ENCODE measurements around the gene DTNA. TPM values are rescaled to one million over a fixed set of nuclear protein-coding genes. Genes with fewer than 3 reads are reported as not detected.
A peak's percentile ranks its signal among the peaks of the same experiment; 100 is the strongest.
"Not testable (repeated sequence)": the region's sequence is repeated elsewhere in the genome, so short reads cannot be mapped to it uniquely, and the experiment has no call there.

The DTNA gene
- 21.0 TPM for total RNA-seq
- long read RNA-seq, partial matches to known transcripts: 0 of 4 reads
- long read RNA-seq, other reads (novel, unspliced or antisense): 4 of 4 reads

- no peaks in the 10 kb centered on the region for H3K36me3 ChIP-seq
- DNase-seq (no peak), ATAC-seq (peak; percentile 59 to 63)
- H3K4me1 ChIP-seq: peaks cover 24% of the 10 kb centered on the region
- peak within 1 kb of the TSS; percentile 47 for H3K27ac ChIP-seq
- no peaks in the 10 kb centered on the region for H3K9me3 ChIP-seq
- TF ChIP-seq CTCF (IDR thresholded peaks at IDR 0.05): no peak
- intact Hi-C loops (cut with DNase I): no loop called here
- no peaks in the 10 kb centered on the region for H3K27me3 ChIP-seq (ENCODE audit: low read depth)
- H3K4me3 ChIP-seq: peak within 1 kb of the TSS; percentile 32
These were observed at the start of gene DTNA for GRCh38 chr18:34709750-34710441. Gene DTNA, plus strand, starts transcription at chr18:34710298. Its CDS starts 45,679 bp downstream, at chr18:34755977.

GRCh38 chr18:34660572-34660971, 49.5 kb upstream of the DTNA start:
- Histone ChIP-seq H3K27ac (no peak overlapping the region), H3K4me3 (no peak overlapping the region), H3K36me3 (no peaks in the 10 kb centered on the region), H3K27me3 (ENCODE audit: low read depth) (no peaks in the 10 kb centered on the region), H3K9me3 (no peaks in the 10 kb centered on the region), H3K4me1 (peaks cover 8% of the 10 kb centered on the region)
- no peak for TF ChIP-seq CTCF (IDR thresholded peaks at IDR 0.05)
- ATAC-seq: no peak
- intact Hi-C loops (cut with DNase I): no loop called here
- no peak for DNase-seq

- H3K36me3 ChIP-seq: no peaks in the 10 kb centered on the region
- no peaks in the 10 kb centered on the region for H3K9me3 ChIP-seq
- peak; percentile 65 for TF ChIP-seq CTCF (IDR thresholded peaks at IDR 0.05)
- no peak for DNase-seq
- no peaks in the 10 kb centered on the region for H3K27me3 ChIP-seq (ENCODE audit: low read depth)
- peak; percentile 62 to 74 for ATAC-seq
- H3K4me1 ChIP-seq: peaks cover 8% of the 10 kb centered on the region
- intact Hi-C loops (cut with DNase I): no loop called here
- H3K4me3 ChIP-seq: no peak overlapping the region
- H3K27ac ChIP-seq: no peak overlapping the region
These were observed 48.5 kb upstream of the DTNA start for GRCh38 chr18:34661464-34662087.

- Histone ChIP-seq H3K27ac (no peak overlapping the region), H3K36me3 (no peaks in the 10 kb centered on the region), H3K4me1 (no peaks in the 10 kb centered on the region), H3K9me3 (no peaks in the 10 kb centered on the region), H3K27me3 (ENCODE audit: low read depth) (no peaks in the 10 kb centered on the region), H3K4me3 (no peak overlapping the region)
- ATAC-seq (no peak), DNase-seq (no peak)
- no peak for TF ChIP-seq CTCF (IDR thresholded peaks at IDR 0.05)
- intact Hi-C loops (cut with DNase I): no loop called here
These were observed 33.1 kb upstream of the DTNA start for GRCh38 chr18:34676816-34677574.

- intact Hi-C loops (cut with DNase I); H3K27me3 ChIP-seq (ENCODE audit: low read depth); ATAC-seq: not testable (repeated sequence)
These were observed 20.3 kb upstream of the DTNA start for GRCh38 chr18:34689750-34690149.

More at GRCh38 chr18:34689750-34690149, 20.3 kb upstream of the DTNA start:
- not testable (repeated sequence) for H3K27ac ChIP-seq, H3K4me1 ChIP-seq, DNase-seq, H3K9me3 ChIP-seq, H3K36me3 ChIP-seq, H3K4me3 ChIP-seq
